NCI-H2107 (cell line): Measurements from ENCODE around the gene HIGD2A.
"Not testable (repeated sequence)": the region's sequence is repeated elsewhere in the genome, so short reads cannot be mapped to it uniquely, and the experiment has no call there.

Experiments
- DNase-seq: peaks from one replicate; lab custom pipeline; 2025; lab: John Stamatoyannopoulos, UW

HIGD2A gene

GRCh38 chr5:176394881-176395675 is 6.5 kb downstream of the HIGD2A start:
- DNase-seq: no peak

- DNase-seq: no peak
Measured at GRCh38 chr5:176396330-176396729, 7.8 kb downstream of the HIGD2A start.

GRCh38 chr5:176397736-176398420 is 9.3 kb downstream of the HIGD2A start:
- no peak for DNase-seq

GRCh38 chr5:176400382-176401156 is 12.0 kb downstream of the HIGD2A start:
- no peak for DNase-seq

DNA sequence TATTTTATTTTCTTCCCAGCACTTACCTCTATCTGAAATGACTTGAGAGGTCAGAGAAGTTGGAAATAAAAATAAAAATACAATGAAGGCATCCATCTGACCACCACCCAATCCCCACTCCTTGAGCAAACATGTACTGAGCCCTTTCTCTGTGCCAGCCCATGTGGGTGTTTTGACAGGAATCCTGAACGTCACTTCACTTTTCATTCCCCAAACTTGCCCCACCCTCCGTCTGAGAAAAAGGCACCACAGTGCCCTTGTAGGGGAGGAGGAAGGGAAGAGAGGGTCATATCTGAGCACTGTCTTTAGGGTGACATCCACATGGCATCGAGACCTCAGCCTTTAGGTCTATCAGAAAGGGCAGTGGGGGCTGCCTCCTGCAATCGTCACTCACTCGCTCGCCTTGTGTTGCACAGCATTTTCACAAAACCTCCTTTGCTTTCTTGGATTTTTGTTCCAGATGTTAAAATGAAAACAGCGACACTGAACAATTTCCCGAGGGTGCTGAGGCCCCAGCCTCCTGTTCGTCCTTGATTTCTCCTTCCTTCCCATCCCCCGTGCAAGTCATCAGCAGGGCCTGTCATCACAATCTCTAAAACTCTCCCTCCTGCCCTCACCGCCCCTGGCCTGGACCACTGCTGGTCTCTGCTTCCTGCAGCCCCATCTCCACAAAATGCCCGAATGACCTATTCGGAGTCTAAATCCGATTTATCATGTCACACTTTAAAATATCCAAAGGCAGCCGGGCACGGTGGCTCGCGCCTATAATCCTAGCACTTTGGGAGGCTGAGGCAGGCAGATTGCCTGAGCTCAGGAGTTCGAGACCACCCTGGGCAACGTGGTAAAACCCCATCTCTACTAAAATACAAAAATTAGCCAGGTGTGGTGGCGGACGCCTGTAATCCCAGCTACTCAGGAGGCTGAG is 13.0 kb downstream of the HIGD2A start:
- no peak for DNase-seq

- DNase-seq: no peak
Measured at GRCh38 chr5:176405656-176406435, 17.3 kb downstream of the HIGD2A start.

DNA sequence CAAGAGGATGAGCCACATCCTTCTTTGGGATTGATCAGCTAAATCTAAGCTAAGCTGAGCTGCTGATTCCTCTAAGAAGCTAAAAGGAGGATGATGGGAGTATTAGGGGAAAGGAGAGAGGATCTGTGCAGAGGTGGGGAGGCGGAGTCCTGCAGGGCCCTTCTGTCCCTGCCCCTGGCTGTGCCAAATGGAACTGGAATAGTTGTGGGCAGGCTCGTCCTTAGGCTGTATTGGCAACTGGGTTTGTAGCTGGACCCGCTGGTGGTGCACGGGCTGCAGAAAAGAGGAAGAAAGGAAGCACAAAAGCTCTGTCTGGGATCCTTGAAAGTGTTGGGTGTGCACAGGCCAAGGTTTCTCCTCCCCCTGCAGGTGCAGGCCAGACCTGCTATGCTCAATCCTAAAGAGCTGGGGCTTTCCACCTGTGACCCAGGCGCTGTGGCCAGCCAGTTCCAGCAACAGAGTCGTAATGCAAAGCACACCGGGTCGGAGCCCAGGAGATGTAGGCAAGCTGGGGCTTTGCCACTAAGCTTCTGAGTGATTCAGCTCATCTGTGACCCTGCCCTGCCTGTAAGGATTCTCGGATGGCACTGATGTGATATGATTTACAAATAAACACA is 18.0 kb downstream of the HIGD2A start:
- DNase-seq: no peak

DNA sequence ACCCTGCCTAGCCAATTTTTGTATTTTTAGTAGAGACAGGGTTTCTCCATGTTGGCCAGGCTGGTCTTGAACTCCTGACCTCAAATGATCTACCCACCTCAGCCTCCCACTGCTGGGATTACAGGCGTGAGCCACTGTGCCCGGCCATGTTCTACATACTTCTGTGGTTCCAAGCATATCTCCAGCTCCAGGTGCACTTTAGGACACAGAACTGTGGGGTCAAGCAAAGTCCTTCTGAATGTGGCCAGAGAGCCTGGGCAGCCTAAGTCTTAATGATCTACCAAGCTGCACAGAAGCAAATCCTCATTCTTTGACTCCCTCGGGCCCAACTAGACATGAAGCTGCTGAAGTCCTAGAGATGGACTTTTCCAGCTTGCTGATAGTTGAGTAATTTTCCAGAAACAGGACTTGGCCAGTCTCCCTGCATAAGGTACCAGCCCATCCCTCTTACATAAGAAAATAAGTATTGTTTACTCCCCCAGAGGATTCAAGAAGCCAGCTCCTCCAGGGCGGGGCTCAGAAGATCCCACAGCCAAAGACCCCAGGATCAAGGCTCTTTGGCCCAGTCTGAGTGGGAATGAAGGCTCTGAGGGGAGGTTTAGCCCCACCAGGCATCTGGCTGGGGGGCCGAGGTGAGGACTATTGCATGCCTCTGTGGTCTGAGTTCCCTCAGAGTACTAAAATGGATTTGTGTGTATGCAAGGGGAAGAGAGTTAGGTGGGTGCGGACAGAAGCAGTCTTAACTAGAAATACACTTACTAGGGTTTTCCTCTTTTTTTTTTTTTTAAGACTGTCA is 19.1 kb downstream of the HIGD2A start:
- DNase-seq: no peak

DNA sequence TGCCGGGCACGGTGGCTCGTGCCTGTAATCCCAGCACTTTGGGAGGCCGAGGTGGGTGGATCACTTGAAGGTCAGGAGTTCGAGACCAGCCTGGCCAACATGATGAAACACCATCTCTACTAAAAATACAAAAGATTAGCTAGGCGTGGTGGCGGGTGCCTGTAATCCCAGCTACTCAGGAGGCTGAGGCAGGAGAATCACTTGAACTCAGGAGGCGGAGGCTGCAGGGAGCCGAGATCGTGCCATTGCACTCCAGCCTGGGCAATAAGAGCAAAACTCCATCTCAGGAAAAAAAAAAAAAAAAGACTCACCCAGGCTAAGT is 19.7 kb downstream of the HIGD2A start:
- not testable (repeated sequence) for DNase-seq

- DNase-seq: no peak
Measured at GRCh38 chr5:176408590-176408989, 20.0 kb downstream of the HIGD2A start.

- no peak for DNase-seq
Measured at GRCh38 chr5:176409765-176410164, 21.2 kb downstream of the HIGD2A start.

DNA sequence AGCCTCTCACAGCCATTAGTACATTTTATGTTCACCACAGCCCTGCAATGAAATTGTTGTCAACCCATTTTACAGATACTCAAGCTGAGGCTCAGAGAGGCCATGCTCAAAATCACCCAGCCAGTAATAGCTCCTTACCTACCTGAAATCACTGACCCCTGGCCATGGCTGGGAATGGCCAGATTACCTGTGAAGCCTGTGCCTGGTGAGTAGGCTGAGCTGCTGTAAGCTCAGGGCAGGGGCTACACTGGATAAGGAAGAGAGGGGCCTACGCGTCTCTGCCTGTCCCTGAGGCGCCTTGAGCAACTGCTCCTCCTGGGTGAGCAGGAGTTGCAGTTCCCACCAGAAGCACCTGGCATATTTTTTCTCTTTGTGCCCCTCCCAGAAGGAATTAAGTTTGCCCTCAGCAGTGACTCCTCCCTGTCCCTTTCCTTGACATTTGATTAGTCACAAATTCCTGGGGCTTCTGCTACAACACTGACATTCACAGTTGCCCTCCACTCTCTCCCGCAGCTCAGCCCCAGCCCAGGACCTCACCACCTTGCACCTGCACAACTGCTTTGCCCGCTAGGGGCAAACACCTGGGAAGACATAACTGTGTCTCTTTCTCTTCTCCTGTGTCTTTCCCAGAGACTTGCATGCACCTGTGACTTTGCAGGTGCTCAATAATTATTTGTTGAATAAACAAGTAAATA is 22.1 kb downstream of the HIGD2A start:
- no peak for DNase-seq

DNA sequence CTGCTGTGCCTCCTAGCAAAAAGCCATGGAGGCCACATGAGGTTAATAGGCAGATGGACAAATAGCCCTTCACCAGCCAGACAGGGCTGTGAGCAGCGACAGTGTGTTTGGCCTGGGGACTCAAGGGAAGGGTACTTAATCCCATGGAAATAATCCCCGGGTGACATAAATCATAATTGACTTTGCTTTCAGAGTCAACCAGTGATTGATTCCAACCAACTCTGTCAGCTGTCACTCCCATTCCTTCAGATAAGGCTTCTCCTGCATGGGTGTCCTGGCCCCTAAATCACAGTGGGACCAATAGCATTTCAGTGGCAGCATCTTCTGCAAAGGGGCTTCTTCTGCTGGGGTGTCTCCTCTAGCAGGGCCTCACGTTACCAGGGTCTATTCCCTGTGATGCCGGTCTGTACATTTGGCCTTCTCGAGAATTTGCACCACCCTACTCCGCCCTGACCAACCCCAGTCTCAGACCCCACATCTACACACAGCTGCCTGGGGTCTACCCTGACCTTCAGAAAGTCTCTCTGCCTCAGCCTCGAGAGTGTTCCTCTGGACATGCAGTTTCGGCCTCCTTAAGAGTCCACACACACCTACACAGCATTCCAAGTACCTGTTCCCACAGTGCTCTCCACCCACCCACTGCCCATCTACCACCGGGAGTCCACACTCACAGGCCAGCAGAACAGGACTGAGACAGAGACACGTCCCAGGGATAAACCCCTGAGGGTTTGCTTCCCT is 24.1 kb downstream of the HIGD2A start:
- no peak for DNase-seq

GRCh38 chr5:176413255-176413565 is 24.7 kb downstream of the HIGD2A start:
- DNase-seq: no peak

DNA sequence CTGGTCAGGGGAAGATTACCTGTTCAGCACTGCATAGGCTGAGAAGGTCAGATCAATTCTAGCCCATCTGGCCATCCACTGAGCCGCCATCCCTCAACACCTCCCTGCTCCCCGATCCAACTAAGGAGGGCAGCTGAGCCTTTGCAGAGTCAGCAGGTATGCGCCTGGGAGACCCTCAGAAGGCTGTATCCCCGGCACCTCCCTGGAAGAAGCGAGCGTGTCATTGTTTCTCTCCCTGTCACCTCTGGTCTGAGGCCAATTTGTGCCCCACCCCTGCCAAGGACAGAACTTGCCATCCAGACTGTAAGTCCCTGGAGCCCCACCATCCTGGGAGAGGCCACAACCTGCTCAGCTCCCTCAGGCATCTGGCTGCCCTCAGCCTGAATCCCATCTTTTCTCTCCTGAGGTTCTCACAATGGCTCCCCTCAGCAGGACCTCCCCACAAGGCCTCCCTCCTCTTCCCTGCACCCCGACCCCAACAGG is 25.2 kb downstream of the HIGD2A start:
- no peak for DNase-seq

- no peak for DNase-seq
Measured at GRCh38 chr5:176414704-176415103, 26.2 kb downstream of the HIGD2A start.

DNA sequence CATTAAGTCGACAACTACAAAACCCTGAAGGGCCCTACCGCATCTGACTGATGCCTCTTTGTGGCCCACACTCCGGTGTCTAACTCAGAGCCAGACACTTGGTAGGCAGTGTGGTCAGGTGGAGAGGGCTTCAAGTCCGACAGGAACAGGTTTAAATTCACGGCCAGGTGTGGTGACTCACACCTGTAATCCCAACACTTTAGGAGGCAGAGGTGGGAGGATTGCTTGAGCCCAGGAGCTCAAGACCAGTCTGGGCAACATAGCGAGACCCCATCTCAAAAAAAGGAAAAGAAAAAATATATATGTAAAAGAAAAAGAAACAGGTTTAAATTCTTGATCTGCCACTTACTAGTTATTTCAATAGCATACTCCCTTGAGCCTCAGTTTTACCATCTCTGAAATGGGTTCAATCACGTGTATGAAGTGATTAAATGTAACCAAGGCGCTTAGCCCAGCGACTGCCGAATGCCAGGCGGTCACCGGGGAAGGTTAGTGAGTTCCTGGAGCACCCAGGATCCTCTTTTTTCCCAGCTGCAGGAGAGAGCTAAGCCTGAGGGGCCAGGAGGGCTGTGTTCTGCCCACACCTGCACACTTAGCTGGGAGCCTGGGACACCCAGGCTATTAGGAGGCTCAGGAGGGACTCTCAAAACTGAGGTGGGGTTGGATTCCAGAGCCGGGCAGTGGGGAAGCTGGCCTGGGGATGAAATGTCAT is 26.8 kb downstream of the HIGD2A start:
- DNase-seq: no peak
